Measurements from ENCODE around the gene ABCC3.

The ABCC3 gene

GRCh38 chr17:50657627-50658026, 22.9 kb downstream of the ABCC3 start:
- TF ChIP-seq, protein P1, sequence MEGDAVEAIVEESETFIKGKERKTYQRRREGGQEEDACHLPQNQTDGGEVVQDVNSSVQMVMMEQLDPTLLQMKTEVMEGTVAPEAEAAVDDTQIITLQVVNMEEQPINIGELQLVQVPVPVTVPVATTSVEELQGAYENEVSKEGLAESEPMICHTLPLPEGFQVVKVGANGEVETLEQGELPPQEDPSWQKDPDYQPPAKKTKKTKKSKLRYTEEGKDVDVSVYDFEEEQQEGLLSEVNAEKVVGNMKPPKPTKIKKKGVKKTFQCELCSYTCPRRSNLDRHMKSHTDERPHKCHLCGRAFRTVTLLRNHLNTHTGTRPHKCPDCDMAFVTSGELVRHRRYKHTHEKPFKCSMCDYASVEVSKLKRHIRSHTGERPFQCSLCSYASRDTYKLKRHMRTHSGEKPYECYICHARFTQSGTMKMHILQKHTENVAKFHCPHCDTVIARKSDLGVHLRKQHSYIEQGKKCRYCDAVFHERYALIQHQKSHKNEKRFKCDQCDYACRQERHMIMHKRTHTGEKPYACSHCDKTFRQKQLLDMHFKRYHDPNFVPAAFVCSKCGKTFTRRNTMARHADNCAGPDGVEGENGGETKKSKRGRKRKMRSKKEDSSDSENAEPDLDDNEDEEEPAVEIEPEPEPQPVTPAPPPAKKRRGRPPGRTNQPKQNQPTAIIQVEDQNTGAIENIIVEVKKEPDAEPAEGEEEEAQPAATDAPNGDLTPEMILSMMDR (IDR thresholded peaks at IDR 0.05; ENCODE audit: insufficient read depth, low read length), result no peak
- TF ChIP-seq SPI1 (IDR thresholded peaks at IDR 0.05; ENCODE audit: borderline replicate concordance, low read depth), result no peak
- TF ChIP-seq GABPA (IDR thresholded peaks at IDR 0.05; ENCODE audit: low read depth), result no peak
- TF ChIP-seq POLR2AphosphoS5 (IDR thresholded peaks at IDR 0.05; ENCODE audit: low read depth), result no peak
- TF ChIP-seq REST (IDR thresholded peaks at IDR 0.05; ENCODE audit: insufficient replicate concordance, low read depth), result no peak
- H3K27ac ChIP-seq (replicated peaks), result no peak overlapping the region
- no peaks in the 10 kb centered on the region for H3K27me3 ChIP-seq (ENCODE audit: insufficient read depth, poor library complexity, severe bottlenecking)
- no peak for DNase-seq (ENCODE audit: low read depth in 1 of 2, low spot score in 1 of 2)
- no peak overlapping the region for H3K4me3 ChIP-seq (replicated peaks; ENCODE audit: insufficient read depth, low read length)

DNA sequence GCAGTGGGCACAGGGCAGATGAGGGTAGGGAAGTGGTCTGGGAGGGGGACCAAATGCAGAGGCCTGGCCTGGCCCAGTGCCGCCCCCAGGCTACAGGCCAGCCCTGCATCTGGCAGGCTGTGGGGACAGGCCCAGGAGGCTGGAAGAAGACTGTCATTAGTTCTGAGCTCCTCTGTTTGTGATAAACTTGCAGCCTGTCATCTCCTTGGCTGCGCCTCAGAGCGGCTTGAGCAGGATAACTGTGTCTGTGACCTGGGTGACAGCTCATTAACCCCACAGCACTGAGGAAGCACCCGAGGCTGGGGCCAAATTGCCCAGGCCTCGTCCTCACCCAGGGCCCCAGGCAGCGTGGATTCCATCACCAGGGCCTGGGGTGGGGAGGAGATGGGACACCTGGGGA, 23.9 kb downstream of the ABCC3 start:
- no peak for TF ChIP-seq SPI1 (IDR thresholded peaks at IDR 0.05; ENCODE audit: borderline replicate concordance, low read depth)
- TF ChIP-seq, protein P1 (IDR thresholded peaks at IDR 0.05; ENCODE audit: insufficient read depth, low read length), result no peak
- no peak for TF ChIP-seq POLR2AphosphoS5 (IDR thresholded peaks at IDR 0.05; ENCODE audit: low read depth)
- no peak for TF ChIP-seq GABPA (IDR thresholded peaks at IDR 0.05; ENCODE audit: low read depth)
- TF ChIP-seq REST (IDR thresholded peaks at IDR 0.05; ENCODE audit: insufficient replicate concordance, low read depth), result no peak
- no peak overlapping the region for H3K4me3 ChIP-seq (replicated peaks; ENCODE audit: insufficient read depth, low read length)
- no peak for DNase-seq (ENCODE audit: low read depth in 1 of 2, low spot score in 1 of 2)
- H3K27ac ChIP-seq (replicated peaks), result no peak overlapping the region
- H3K27me3 ChIP-seq (ENCODE audit: insufficient read depth, poor library complexity, severe bottlenecking), result no peaks in the 10 kb centered on the region

DNA sequence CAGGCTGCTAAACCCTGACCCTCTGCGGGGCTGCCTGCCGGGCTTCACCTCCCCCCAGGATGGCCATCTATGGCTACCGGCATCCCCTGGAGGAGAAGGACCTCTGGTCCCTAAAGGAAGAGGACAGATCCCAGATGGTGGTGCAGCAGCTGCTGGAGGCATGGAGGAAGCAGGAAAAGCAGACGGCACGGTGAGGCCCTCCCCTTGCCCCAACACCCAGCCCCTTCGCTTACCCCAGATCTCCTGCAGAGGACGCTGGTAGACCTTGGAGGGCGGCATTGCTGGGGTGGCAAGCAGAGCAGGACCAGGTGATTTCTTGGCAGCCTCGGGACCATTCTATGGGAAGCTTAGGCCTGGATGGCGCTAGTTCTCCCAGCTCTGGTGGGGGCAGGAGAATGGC, 24.5 kb downstream of the ABCC3 start:
- Histone ChIP-seq H3K27ac (replicated peaks) (no peak overlapping the region), H3K27me3 (ENCODE audit: insufficient read depth, poor library complexity, severe bottlenecking) (no peaks in the 10 kb centered on the region), H3K4me3 (replicated peaks; ENCODE audit: insufficient read depth, low read length) (no peak overlapping the region)
- TF ChIP-seq REST (IDR thresholded peaks at IDR 0.05; ENCODE audit: insufficient replicate concordance, low read depth) (no peak), GABPA (IDR thresholded peaks at IDR 0.05; ENCODE audit: low read depth) (no peak), SPI1 (IDR thresholded peaks at IDR 0.05; ENCODE audit: borderline replicate concordance, low read depth) (no peak), POLR2AphosphoS5 (IDR thresholded peaks at IDR 0.05; ENCODE audit: low read depth) (no peak)
- TF ChIP-seq, protein P1 (IDR thresholded peaks at IDR 0.05; ENCODE audit: insufficient read depth, low read length), result no peak
- DNase-seq (ENCODE audit: low read depth in 1 of 2, low spot score in 1 of 2), result no peak

All from HL-60 (cell line).